ENCODE results near the gene C2CD5.
"Not testable (repeated sequence)": the region's sequence is repeated elsewhere in the genome, so short reads cannot be mapped to it uniquely, and the experiment has no call there.

The C2CD5 gene

GRCh38 chr12:22544038-22544979 lies at the start of gene C2CD5:
C2CD5 (minus strand) TSS chr12:22544542; CDS start chr12:22544150, 392 bp downstream.
- DNase-seq (ENCODE audit: low spot score), result peak; percentile 97

DNA sequence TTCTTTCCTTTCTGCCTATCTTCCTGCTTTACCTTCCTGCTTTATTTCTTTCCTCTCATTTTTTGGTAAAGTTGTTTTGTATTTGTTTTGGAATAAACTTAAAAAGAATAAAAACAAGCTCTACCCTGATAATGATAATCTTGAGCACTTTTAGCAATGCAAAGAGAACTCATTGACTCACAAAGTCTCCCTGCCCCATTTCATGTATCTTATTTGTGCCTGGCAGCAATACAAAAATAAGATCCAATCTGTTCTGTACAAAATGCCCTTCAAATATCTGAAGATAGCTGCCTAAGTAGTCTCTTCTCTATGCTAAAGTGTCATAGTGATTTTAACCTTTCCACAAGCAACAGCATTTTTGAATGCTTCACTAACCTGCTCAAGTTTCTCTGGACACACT lies 49.5 kb upstream of the C2CD5 start:
- no peak for DNase-seq (ENCODE audit: low spot score)

DNA sequence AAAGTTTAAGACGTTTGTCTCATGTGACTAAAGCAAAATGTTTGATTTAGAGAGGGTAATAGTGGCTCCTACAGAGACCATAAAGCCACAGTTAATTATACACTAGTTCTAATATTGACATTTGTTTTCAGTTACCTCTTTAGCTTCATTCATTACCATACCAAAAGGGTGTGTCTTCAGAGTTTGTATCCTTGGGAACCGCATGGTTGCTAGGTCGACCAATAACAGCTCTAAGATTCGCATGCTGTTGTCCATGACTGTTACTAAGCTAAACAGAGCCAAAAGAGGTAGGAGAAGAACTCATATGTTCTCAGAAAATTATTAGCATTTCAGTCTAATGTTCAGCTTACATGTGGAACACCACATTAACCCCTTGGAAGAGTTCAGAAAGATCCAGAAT lies 44.5 kb upstream of the C2CD5 start:
- DNase-seq (ENCODE audit: low spot score), result no peak

GRCh38 chr12:22578328-22578727 lies 34.0 kb upstream of the C2CD5 start:
- no peak for DNase-seq (ENCODE audit: low spot score)

DNA sequence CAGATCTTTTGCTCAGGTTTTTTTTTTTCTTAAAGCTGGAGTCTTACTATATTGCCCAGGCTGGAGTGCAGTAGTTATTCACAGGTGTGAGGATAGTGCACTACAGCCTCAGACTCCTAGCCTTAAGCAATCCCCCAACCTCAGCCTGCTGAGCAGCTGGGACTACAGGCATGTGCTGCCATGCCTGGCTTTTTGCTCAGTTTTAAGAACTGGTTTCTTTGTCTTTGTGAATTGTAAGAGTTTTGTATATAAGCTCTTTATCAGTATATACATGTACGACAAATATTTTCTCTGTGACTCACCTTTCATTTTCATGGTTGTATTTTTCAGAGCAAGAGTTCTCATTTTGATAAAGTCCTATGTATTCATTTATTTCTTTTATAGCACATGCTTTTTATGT lies 33.3 kb upstream of the C2CD5 start:
- no peak for DNase-seq (ENCODE audit: low spot score)

DNA sequence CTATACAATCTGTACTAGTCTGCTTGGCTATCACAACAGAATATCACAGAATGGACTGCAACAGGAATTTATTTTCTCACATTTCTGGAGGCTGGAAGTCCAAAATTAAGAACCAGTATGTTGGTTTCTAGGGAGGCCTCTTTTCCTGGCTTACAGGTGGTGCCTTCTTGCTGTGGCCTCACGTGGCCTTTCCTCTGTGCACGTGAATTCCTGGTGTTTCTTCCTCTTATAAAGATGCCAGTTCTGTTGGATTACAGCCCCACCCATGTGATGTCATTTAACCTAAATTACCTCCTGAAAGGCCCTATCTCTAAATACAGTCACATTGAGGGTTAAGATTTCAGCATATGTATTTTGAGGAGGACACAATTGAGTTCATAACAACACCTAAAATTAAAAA lies 32.1 kb upstream of the C2CD5 start:
- DNase-seq (ENCODE audit: low spot score), result no peak

DNA sequence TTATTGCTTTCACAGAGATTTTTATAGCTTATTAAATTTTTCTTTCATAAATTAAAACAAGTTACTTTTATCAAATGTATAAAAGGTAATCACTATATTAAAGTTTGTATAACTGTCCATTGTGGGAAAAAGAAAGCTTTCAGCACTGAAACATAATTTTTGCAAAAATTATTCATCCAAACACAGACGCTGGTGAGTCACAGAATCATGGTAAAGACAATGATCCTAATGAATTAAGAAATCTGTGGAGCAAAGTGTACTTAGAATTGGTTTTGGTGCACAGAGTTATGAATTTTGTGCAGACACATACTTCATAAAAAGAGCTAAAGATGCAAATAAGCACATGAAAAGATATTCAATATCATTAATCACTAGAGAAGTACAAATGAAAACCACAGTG lies 31.7 kb upstream of the C2CD5 start:
- no peak for DNase-seq (ENCODE audit: low spot score)

- no peak for DNase-seq (ENCODE audit: low spot score)
These were observed 30.6 kb upstream of the C2CD5 start for GRCh38 chr12:22574921-22575320.

GRCh38 chr12:22573181-22573580 lies 28.8 kb upstream of the C2CD5 start:
- no peak for DNase-seq (ENCODE audit: low spot score)

GRCh38 chr12:22569253-22569652 lies 24.9 kb upstream of the C2CD5 start:
- no peak for DNase-seq (ENCODE audit: low spot score)

GRCh38 chr12:22562036-22563028 lies 18.0 kb upstream of the C2CD5 start:
- no peak for DNase-seq (ENCODE audit: low spot score)

DNA sequence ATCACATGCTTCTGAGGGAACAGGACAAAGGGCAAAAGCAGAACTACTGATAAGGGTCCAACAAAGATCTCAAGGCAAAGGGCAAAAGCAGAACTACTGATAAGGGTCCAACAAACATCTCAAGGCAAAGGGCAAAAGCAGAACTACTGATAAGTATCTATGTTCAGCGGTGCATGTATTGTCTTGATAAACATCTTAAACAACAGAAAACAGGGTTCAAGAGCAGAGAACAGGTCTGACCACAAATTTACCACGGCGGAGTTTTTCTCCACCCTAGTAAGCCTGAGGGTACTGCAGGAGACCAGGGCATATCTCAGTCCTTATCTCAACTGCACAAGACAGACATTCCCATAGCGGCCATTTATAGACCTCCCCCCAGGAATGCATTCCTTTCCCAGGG lies 10.4 kb upstream of the C2CD5 start:
- not testable (repeated sequence) for DNase-seq (ENCODE audit: low spot score)

- no peak for DNase-seq (ENCODE audit: low spot score)
These were observed 7.3 kb upstream of the C2CD5 start for GRCh38 chr12:22551624-22552023.

GRCh38 chr12:22545255-22545654 lies 913 bp upstream of the C2CD5 start:
- no peak for DNase-seq (ENCODE audit: low spot score)

- DNase-seq (ENCODE audit: low spot score), result no peak
These were observed 900 bp downstream of the C2CD5 start for GRCh38 chr12:22543246-22544037.

DNA sequence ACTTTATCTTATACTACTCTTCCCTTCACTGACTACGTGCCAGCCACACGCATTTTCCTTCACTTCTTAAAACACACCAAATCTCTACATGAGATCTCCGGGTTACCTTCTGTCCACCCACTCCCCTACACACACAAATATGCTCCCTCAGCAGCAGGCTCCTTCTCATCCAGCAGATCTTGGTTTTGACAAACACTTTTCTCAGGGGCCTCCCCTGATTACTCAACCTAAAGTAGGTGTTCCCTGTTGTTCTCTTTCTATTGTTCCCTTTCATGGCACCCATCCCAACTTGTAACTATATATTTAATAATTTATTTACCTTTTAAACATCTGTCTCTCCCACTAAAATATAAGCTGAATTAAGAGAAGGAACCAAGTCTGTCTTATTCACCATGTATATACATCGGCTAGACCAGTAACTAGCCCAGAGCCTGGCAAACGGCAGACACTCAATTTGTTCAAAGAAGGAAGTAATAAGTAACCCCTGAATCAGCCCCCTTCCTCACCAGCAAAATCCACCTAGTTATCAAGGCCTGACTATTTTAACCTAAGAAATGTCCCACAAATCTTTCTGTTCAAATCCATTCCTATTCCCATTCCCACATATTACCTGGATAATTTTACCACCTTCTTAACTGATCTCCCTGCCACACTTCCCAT lies 2.7 kb downstream of the C2CD5 start:
- DNase-seq (ENCODE audit: low spot score), result no peak

- no peak for DNase-seq (ENCODE audit: low spot score)
These were observed 5.3 kb downstream of the C2CD5 start for GRCh38 chr12:22539055-22539454.

- DNase-seq (ENCODE audit: low spot score), result no peak
These were observed 6.0 kb downstream of the C2CD5 start for GRCh38 chr12:22538311-22538710.

- no peak for DNase-seq (ENCODE audit: low spot score)
These were observed 7.3 kb downstream of the C2CD5 start for GRCh38 chr12:22536971-22537544.

- no peak for DNase-seq (ENCODE audit: low spot score)
These were observed 7.9 kb downstream of the C2CD5 start for GRCh38 chr12:22536346-22536945.
